Measurements from ENCODE around the gene ZNF346.

GRCh38 chr5:177066224-177066623 is 43.7 kb downstream of the ZNF346 start:
- TF ChIP-seq POLR2AphosphoS5 (IDR thresholded peaks at IDR 0.05), result no peak
- TF ChIP-seq CTCF (IDR thresholded peaks at IDR 0.05), result no peak
- TF ChIP-seq EP300 (IDR thresholded peaks at IDR 0.05), result no peak

Data from suprapubic skin (tissue), 4 donors.